SK-N-MC (cell line): ENCODE data around the gene ETV5.

Experiments
- DNase-seq: peaks from one replicate; pipeline ENCODE4 v3.0.0-alpha.2; 2011; ENCODE audit warnings: low read depth, low spot score
- H3K27ac ChIP-seq: fragments of 200-600 bp; sonication (generic); 2 replicates; pipeline ENCODE4 v1.5.1; 2016; ENCODE audit warnings: mixed run types
- H3K36me3 ChIP-seq: fragments of 200-600 bp; sonication (generic); 2 replicates; pipeline ENCODE4 v1.6.1; 2017; ENCODE audit warnings: antibody characterized with exemption, low read length, mixed read lengths; ENCODE audit not compliant: insufficient read depth
- H3K4me3 ChIP-seq: fragments of 200-600 bp; sonication (generic); 2 replicates; pipeline ENCODE4 v1.5.1; 2016
- H3K9ac ChIP-seq: fragments of 200-600 bp; sonication (generic); 2 replicates; pipeline ENCODE4 v1.8.0; 2017; ENCODE audit warnings: mixed run types, mixed read lengths; ENCODE audit not compliant: insufficient read length
- H3K9me3 ChIP-seq: fragments of 200-600 bp; sonication (generic); 2 replicates; pipeline ENCODE4 v1.6.1; 2017; ENCODE audit warnings: low read depth, mild to moderate bottlenecking, antibody characterized with exemption, low read length, moderate library complexity, mixed read lengths
- EZH2 ChIP-seq: fragments of 200-600 bp; sonication (generic); IDR thresholded peaks from one replicate; pipeline ENCODE4 v1.6.1; 2017; ENCODE audit warnings: antibody characterized with exemption
- FOXP2 ChIP-seq: optimal IDR thresholded peaks from 2 replicates; pipeline ENCODE3; 2011; ENCODE audit warnings: mild to moderate bottlenecking, moderate library complexity; ENCODE audit not compliant: insufficient read depth; ENCODE audit errors: extremely low read length, control extremely low read depth
- POLR2AphosphoS5 ChIP-seq: IDR thresholded peaks from 2 replicates; pipeline ENCODE4 v1.6.1; 2012; ENCODE audit warnings: mild to moderate bottlenecking, low read depth, low read length, borderline replicate concordance

Gene ETV5

DNA sequence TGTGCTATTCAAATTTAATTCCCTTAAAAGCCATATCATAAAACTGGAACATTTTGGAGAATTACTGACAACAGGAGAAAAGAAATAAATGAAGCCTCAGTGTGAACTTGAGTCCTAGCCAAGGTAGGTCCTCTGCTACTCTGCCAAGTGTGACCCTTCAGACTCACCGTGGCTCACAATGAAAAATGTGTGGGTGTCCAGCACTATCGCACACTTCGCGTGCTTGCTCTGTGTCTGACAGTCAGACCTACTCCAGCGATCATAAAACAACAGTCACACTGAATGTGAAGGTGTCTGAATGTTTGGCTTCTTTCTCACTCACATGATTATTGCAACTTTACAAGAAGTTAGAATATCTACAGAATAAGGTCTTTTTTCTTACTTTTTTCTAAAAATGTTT, 105.3 kb downstream of the ETV5 start:
- no peak for DNase-seq
- H3K9me3 ChIP-seq = no peaks in the 10 kb centered on the region
- no peak for TF ChIP-seq POLR2AphosphoS5
- no peak for TF ChIP-seq EZH2
- TF ChIP-seq FOXP2 = no peak
- H3K36me3 ChIP-seq = no peaks in the 10 kb centered on the region
- H3K9ac ChIP-seq = no peak overlapping the region
- H3K4me3 ChIP-seq = no peak overlapping the region
- peak overlapping the region; percentile 40; the same call in 1 of the 2 replicates for H3K27ac ChIP-seq

GRCh38 chr3:186002884-186003472, 105.9 kb downstream of the ETV5 start:
- no peak overlapping the region for H3K9ac ChIP-seq
- no peaks in the 10 kb centered on the region for H3K36me3 ChIP-seq
- DNase-seq = no peak
- H3K4me3 ChIP-seq = no peak overlapping the region
- no peak overlapping the region for H3K27ac ChIP-seq
- H3K9me3 ChIP-seq = no peaks in the 10 kb centered on the region
- TF ChIP-seq FOXP2 = no peak

DNA sequence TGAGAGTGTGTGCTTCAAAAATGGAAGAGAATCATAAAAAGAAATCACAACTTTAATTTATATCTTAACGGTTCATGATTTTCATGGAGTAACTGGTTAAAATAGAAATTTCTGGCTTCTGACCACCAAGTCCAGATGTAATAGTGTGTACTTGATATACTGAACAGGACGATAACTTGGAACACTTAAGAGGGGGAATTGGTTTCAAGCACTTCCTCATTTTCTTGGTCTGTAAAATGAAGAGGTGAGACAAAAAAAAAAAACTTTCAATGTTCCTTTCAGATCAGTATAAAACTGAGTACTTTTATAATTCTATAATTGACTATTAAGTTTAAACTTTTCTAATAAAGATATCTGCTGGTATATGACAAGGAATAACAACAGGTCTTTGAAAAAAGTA, 107.0 kb downstream of the ETV5 start:
- no peak overlapping the region for H3K4me3 ChIP-seq
- H3K9ac ChIP-seq = no peak overlapping the region
- no peaks in the 10 kb centered on the region for H3K36me3 ChIP-seq
- no peaks in the 10 kb centered on the region for H3K9me3 ChIP-seq
- DNase-seq = no peak
- no peak overlapping the region for H3K27ac ChIP-seq
- TF ChIP-seq POLR2AphosphoS5 = no peak
- no peak for TF ChIP-seq EZH2
- TF ChIP-seq FOXP2 = no peak

DNA sequence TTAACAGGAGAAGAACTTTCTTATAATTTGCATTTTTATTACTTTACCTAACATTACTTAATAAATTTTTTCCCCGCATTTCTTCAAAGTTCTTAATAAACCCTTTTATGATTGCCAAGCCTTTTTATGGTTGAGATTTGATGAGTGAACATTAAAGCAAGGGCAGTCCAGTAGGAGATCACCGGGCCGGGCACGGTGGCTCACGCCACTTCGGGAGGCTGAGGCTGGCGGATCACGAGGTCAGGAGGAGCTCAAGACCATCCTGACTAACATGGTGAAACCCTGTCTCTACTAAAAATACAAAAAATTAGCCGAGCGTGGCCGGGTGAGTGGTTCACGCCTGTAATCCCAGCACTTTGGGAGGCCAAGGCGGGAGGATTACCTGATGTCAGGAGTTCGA, 109.7 kb downstream of the ETV5 start:
- no peak for TF ChIP-seq EZH2
- no peak overlapping the region for H3K9ac ChIP-seq

DNA sequence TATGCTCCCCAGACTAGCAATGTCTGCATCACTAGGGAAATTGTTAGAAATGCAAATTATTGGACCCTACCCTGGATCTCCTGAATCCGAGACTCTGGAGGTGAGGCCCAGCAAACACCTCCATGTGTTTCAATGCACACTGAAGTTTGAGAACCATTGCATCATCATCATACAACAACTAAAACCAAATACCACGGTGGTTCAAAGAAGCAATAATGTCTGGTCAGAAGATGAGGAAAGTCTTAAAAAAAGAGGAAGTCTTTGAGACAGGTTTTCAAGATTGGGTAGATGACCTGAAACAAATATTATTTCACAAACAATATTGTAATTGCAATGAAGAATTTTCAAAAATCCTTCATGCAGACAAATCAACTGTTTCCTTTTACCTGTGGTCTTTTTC, 110.8 kb downstream of the ETV5 start:
- Histone ChIP-seq H3K9ac (no peak overlapping the region), H3K4me3 (no peak overlapping the region), H3K36me3 (no peaks in the 10 kb centered on the region), H3K27ac (no peak overlapping the region), H3K9me3 (no peaks in the 10 kb centered on the region)
- DNase-seq = no peak
- TF ChIP-seq EZH2 (no peak), FOXP2 (no peak), POLR2AphosphoS5 (no peak)

More for the DNA sequence above, 109.7 kb downstream of the ETV5 start:
- H3K27ac ChIP-seq = no peak overlapping the region
- H3K4me3 ChIP-seq = no peak overlapping the region
- H3K36me3 ChIP-seq = no peaks in the 10 kb centered on the region
- no peak for DNase-seq
- H3K9me3 ChIP-seq = no peaks in the 10 kb centered on the region

- no peaks in the 10 kb centered on the region for H3K36me3 ChIP-seq
- no peak overlapping the region for H3K27ac ChIP-seq
- H3K9ac ChIP-seq = no peak overlapping the region
- no peak for DNase-seq
- no peak overlapping the region for H3K4me3 ChIP-seq
- H3K9me3 ChIP-seq = no peaks in the 10 kb centered on the region
- TF ChIP-seq EZH2 (no peak), FOXP2 (no peak), POLR2AphosphoS5 (no peak)
Observed at GRCh38 chr3:185997130-185997529, 111.8 kb downstream of the ETV5 start.
